ENCODE results near the gene POLDIP3. TPM values are rescaled to one million over a fixed set of nuclear protein-coding genes. Genes with fewer than 3 reads are reported as not detected.

The POLDIP3 gene
- total and polyA plus RNA-seq, 2 donors (not counting 3 experiments of a cell fraction or from before 2014, with no cell fraction given), result 29.3 to 60.4 TPM

GRCh38 chr22:42626951-42627625 is 12.4 kb upstream of the POLDIP3 start:
- dilution Hi-C loops (cut with MboI; ENCODE audit: extremely low pct_ligation_motif_present, low sequenced_read_pairs) (no loop called here), intact Hi-C loops (cut with micrococcal nuclease) (no loop called here)
- FAIRE-seq (no peak), DNase-seq (ENCODE audit: low read depth, low spot score) (no peak)
- no peak overlapping the region for H3K4me2 ChIP-seq (ENCODE audit: insufficient read depth, low read length)
- H3K4me3 ChIP-seq (replicated peaks in 1 of 3; ENCODE audit: insufficient read depth in 1 of 3, low read depth in 1 of 3, low read length in 3 of 3), result no peak overlapping the region
- no peaks in the 10 kb centered on the region for H3K27me3 ChIP-seq (ENCODE audit: control insufficient read depth in 2 of 2, insufficient read depth in 2 of 2, low read length in 2 of 2)
- H3K36me3 ChIP-seq (ENCODE audit: control insufficient read depth in 2 of 2, extremely low read depth in 1 of 2, insufficient read depth in 2 of 2, low read length in 2 of 2), result peaks cover 19 to 61% of the 10 kb centered on the region in 2 experiments
- H3K79me2 ChIP-seq (ENCODE audit: control insufficient read depth, insufficient read depth, low read length), result peaks cover 5% of the 10 kb centered on the region
- POLR2A ChIA-PET, result no interaction called here
- H2AFZ ChIP-seq (ENCODE audit: low read depth, low read length), result no peak overlapping the region
- no peaks in the 10 kb centered on the region for H4K20me1 ChIP-seq (replicated peaks; ENCODE audit: control insufficient read depth, extremely low read depth, insufficient read depth, low read length)
- BruUV-seq (replicated peaks), result no TSS peak
- TF ChIP-seq MYC (IDR thresholded peaks at IDR 0.05; ENCODE audit: low read depth, low read length), result no peak
- TF ChIP-seq POLR2A (IDR thresholded peaks at IDR 0.05; ENCODE audit: low read depth, low read length), result no peak
- TF ChIP-seq JUN (IDR thresholded peaks at IDR 0.05; ENCODE audit: borderline replicate concordance, insufficient read depth, insufficient read length, low read depth), result no peak
- no peak for TF ChIP-seq MAX (IDR thresholded peaks at IDR 0.05; ENCODE audit: insufficient read depth, insufficient read length)
- no peak for TF ChIP-seq CTCF (IDR thresholded peaks at IDR 0.05; ENCODE audit: extremely low read depth in 1 of 2, insufficient read depth in 1 of 2, low read depth in 1 of 2, low read length in 2 of 2)
- no peak for TF ChIP-seq GATA2 (IDR thresholded peaks at IDR 0.05; ENCODE audit: insufficient read depth, insufficient read length, low read depth, low read length)
- no peak for TF ChIP-seq POLR2AphosphoS5 (IDR thresholded peaks at IDR 0.05; ENCODE audit: insufficient read depth, low read depth, low read length)
- TF ChIP-seq EZH2 (IDR thresholded peaks at IDR 0.05; ENCODE audit: borderline replicate concordance, low read depth, low read length, severe bottlenecking), result no peak
- TF ChIP-seq FOS (IDR thresholded peaks at IDR 0.05; ENCODE audit: borderline replicate concordance, insufficient read depth, low read length), result no peak
- no peaks in the 10 kb centered on the region for H3K9me3 ChIP-seq (replicated peaks; ENCODE audit: control insufficient read depth, insufficient read depth, low read length)
- no peak overlapping the region for H3K9ac ChIP-seq (replicated peaks; ENCODE audit: extremely low read depth, insufficient read depth, low read length)
- CTCF ChIA-PET, result interaction anchor here (0.9 kb wide), 1 partner anchor 193 kb away, joined by 4 read pairs; no protein-coding TSS in a partner anchor
- no peaks in the 10 kb centered on the region for H3K9me1 ChIP-seq (replicated peaks; ENCODE audit: control insufficient read depth, extremely low read depth, insufficient read depth, low read length)
- no peaks in the 10 kb centered on the region for H3K4me1 ChIP-seq (ENCODE audit: control insufficient read depth, extremely low read depth, insufficient read depth, low read length)
- H3K27ac ChIP-seq (ENCODE audit: insufficient read depth, low read depth, low read length), result no peak overlapping the region
